NCI-H510A treated with DMSO at 0.1 percent for 48 hours (cell line): ENCODE results near the gene DENND1A.

Experiments used
- DNase-seq: peaks from one replicate; lab custom pipeline; 2025; lab: John Stamatoyannopoulos, UW

The DENND1A gene

DNA sequence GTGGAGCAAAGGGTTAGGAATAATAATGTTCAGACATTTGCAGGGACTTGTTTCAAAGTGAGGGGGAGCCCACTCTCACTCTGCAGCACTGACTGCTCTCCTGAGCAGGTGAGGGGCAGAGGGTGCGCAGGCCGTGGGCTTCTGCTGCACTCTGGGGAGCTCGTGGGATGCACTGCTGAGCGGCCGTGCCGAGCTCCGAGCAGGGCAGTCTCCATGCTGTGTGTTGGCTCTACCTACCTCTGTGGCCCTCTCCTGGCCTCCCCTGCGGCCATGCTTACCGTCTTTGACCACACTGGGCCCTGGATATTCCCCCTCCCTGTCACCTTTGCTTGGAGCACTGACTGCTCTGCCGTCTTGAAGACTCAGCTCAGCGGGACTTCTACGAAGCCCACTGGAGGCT lies 540.2 kb downstream of the DENND1A start:
- DNase-seq, result no peak

DNA sequence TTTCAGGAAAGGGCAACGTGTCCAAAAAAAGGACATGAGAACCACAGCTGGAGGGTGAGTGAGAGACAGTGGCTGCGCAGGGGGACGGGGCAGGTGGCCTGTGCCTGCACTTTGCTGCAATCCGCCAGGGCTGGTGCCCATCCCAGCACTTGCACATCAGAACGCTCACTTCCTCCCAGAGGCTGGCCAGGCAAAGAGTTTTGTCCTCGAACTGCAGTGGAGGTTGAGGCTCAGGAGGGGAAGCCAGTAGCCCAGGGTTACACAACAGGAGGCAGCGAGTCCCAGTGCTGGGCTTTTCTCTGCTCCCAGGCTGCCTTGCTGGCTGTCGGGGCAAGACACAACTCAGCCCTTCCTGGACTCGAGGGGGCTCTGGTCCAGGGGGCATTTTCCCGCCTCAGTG lies 540.9 kb downstream of the DENND1A start:
- DNase-seq, result no peak

DNA sequence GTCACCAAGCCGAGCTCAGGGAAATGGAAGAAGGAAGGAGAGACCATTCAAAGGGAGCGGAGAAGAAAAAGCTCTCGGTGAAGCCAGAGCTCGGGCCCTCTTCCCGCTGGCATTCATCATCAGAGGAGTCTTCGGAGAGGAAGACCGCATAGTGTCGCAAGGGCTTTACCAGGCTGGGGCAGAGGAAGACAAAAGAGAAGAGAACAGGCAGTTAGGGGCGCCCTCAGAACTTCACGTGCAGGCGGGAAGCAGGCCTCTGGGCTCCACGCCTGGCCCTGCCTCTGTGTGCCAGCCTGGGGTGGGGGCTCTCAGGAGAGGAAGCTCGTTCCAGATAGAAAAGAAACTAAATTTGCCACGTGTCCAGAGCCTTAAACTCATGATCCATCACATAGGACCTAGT lies 542.2 kb downstream of the DENND1A start:
- no peak for DNase-seq

DNA sequence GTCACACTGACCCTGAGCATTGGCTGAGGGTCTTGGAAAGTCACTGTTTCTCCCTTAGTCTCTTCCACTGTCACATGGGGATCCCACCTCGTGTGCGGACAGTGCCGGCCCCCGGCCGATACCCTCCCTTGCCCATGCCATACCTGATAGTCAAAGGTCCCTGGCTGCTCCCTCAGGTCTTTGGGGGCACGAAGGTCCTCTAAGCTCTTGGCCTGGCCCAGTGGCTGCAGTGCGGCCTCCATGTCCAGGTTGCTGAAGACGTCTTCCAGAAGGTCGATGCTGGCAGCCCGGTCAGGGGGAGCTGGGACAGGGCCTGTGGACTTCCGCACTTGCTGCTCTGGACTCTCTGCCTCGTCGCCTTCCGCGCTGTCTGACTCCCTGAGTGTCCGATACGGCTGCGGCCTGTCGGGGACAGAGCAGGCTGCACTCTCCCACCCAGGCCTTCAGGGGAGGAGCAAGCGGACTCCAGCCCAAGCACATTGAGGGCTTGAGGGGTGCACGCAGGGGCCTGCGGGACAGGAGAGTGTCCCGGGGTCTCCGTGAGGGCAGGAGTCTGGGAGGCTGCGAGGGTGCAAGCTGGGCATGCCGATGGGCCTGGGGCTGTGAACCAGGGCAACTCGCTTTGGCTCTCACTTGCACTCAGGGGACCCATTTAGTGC lies 546.3 kb downstream of the DENND1A start:
- no peak for DNase-seq

DNA sequence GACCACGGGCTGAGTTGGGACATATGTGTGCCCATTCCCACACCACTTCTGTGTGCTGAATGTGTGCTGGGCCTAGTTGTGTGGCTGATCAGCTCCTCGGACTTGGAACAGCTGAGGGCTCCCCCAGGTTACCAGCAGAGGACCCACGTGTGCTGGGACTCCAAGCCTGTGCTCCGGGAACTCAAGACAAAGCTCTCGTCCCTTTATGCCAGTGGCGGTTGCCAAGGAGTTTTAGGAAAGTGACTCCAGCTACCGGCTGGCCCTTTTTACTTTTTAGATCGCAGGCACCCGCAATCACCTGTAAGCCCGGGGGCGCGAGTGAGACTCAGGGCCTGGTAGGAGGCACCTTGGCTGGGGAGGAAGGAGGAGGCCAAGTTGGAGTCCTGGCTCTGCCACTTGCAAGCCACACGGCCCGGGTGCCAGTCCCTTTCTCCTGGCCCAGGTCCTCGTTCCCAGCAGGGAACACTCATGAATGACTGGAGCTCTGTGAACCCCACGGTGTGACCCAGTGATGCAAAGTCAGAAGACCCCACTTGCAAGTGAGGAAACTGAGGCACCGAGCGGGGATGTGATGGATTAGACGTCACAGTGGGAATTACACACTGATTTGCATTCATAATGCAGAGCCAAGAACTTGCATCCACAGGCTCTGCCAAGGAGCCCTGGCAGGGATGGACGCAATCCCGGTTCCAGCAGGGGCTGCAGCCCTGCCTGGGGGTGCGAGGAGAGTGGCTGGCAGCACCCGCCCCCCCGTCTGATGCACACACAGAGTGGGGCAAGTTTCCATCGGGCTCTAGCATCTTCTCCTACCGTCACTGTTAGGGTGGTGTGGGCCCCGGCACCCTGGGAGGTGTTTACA lies 547.0 kb downstream of the DENND1A start:
- DNase-seq, result no peak

DNA sequence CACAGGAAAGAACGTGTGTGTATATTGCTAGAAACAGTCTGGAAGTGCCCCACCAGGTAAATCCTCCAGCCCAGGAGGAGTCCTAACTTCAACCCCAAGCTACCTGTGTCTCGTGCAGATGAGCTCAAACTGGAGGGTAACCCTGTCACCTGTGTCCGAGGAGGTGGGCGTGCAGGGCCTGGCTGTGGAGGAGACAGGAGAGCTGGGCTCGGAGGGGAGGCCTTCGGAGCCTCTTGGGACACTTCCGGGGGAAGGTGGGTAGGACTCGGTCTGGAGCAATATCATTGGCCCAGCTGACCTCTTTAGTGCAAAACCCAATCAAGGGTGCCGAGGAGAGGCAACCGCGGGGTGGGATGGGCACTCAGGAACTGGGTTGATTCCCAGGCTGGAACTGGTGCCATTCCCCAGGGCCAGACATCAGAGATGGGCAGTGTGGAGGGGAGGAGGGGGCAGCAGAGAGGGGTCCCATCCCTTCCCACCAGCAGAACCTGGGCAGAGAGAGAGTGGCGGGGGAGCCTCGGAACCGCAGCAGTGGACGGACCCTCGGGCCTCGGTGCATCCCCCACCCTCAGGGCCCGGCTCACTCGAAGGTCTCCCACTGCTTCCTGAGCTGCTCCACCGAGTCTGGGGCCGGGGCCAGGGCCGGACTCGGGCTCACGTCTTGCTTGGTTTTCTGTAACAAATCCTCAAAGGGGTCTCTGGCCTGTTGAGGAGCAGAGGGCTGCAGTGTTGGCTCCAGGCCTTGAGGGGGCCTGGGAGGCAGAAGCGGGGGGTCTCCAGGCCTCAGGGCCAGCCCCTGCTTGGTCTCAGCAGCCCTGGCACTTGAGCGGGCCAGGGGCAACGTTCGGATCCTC lies 548.8 kb downstream of the DENND1A start:
- no peak for DNase-seq

DNA sequence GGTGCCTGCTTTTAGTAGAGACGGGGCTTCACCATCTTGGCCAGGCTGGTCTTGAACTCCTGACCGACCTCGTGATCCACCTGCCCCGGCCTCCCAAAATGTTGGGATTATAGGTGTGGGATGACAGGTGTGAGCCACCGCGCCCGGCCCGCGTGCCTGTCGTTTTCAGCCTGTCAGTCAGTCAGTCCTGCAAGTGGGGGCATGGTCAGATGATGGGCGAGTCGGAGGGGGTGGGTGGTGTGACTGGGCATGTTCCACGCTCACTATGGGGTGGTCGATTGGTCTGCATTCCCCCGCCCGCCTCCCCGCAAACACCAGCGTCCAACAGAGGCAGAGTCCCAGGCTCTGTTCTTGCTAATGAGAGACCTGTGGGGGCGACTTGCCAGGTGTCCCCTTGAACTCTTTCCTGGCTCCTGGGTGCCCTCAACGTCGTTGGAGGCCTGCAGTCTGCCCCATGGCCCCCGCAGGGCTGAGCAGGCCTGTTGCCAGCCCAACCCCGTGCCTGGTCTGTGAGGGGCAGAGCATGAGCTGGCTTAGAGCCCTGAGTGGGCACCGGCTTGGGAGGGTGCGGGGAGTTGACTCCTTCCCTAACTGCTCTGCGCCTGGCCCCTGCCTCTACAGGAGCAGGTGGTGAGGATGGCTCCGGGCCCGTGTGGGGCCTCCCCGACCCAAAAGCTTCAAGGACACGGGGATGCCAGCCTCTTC lies 550.8 kb downstream of the DENND1A start:
- DNase-seq, result no peak

DNA sequence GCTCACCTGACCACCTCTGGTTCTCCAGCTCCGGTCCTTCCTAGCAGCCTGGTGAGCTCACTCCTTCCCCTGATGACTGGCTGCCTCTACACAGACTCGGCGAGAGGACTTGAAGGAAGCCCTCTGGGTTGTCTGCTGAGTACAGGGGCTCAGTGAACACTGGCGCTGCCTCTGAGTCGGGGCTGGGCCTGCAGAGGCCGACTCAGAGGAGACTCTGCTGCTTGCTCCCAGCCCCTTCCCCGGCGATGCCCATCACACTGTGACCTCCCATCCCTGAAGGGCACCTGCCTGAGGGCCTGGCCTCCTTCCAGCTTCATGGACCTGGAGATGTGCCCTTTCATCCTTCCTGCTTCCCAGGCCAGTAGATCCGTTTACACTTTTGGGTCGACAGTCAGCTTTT lies 551.9 kb downstream of the DENND1A start:
- DNase-seq, result no peak

DNA sequence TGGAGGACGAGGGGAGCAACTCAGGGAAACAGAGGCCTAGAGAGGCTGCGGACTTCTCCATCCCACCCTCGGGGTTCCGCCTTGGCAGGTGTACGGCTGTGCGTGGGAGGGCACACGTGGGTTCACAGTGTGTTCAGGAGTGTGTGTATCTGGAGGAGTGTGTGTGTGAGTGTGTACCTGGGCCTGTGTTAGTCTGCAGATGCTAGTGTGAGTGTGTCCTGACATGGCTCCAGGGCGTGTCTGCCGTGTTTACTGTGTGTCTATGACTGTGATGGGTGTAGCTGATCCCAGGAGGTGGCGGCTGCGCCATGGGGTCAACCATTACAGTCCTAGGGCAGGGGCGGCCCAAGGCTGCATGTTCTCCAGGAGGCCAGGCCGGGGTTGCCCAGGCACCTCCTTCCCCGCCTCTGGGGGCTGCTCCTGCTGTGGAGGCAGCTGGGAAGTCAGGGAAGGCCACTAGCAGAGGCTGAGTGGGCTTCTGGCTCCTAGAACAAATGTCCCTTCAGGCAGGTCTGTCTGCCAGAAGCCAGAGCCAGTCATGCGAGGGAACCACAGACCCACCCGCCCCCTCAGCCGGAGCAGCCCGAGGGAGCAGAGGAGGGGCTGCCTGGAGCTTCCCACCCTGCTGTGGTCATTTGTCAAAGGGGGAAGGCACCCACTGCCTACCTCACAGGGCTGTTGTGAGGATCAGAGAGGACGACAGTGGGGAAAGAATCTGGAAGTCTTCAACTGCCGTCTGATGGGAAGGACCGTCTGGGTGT lies 552.5 kb downstream of the DENND1A start:
- no peak for DNase-seq

DNA sequence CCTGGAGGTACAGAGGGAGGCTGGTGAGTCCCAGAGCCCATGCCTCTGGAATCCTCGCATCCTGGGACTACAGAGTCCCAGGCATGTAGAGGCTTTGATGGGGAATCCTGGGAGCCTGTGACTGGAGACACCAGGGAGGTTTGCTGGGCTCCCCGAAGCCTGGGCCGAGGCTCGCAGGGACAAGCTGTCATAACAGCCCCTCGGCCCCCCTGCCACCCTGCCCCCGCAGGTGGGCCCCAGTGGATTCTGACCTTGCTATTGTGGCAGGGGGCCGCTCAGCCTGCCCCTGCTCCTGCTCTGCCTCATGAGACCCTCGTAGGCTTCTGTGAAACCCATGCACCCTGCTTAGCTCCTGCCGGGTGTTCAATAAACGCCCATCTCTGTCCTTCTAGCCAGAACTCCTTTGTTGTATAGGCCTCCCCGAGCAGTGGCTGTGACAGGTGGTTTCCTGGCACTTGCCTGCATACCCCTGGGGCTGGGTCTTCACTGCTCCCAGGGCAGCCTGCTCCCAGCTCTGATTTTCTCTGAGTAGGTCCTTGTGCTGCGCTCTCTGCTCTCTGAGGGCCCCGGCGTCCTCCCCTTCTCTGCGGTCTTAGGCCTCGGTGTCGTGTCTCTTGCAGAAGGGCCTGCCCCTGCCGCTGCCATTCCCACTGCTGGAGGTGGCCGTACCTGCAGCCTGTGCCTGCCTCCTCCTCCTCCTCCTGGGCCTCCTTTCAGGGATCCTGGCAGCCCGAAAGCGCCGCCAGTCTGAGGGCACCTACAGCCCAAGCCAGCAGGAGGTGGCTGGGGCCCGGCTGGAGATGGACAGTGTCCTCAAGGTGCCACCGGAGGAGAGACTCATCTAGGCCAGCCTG lies 553.5 kb downstream of the DENND1A start:
- peak; percentile 53 for DNase-seq

DNA sequence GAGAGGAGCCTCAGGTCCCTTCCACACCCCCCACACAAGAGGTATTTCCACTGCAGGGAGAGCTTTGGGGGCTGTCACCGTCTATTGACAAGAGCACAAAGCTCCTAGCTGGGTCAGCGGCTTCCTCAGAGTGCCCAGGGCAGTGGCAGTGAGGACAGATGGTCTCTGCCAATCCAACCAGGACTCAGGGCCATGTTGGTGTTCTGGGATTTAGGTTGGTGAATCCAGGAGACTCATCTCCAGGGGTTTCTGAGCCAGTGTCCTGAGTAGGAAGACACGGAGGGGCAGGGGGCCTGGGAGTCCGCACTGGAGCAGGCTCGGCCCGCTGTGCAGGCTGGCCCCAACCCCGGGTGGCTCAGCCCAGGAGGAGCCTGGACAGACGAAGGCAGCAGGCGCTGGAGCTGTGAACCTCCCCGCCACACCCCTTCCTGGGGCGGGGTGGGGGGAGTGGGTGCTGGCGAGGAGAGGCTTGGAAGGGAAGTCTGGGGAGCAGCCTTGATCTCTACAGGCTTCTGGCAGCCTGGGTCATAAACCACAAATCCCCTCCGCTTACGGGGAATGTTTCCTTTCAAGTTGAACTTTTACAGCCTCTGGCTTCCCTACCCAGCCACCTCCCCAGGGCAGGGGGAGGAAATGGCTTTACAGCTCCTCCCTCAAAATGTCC lies 554.3 kb downstream of the DENND1A start:
- peak; percentile 29 for DNase-seq

DNA sequence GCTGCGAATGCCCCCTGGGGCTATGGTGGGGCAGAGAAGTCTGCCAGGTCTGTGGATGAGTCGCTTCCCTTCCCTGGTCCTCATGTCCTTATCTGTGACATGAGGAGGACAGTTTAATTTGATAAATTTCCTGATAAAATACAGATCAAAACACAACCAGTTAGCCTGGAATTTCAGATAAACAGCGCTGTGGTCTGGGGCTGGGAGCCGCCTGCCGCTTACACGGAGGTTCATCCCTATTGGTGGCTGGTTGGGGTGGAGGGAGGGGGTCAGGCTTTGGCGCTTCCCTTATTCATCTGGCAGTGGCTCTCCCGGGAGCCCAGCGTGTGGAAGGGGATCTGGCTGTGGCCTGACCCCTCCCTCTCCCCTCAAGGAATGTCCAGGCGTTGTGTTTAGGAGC lies 556.0 kb downstream of the DENND1A start:
- DNase-seq, result peak; percentile 20

DNA sequence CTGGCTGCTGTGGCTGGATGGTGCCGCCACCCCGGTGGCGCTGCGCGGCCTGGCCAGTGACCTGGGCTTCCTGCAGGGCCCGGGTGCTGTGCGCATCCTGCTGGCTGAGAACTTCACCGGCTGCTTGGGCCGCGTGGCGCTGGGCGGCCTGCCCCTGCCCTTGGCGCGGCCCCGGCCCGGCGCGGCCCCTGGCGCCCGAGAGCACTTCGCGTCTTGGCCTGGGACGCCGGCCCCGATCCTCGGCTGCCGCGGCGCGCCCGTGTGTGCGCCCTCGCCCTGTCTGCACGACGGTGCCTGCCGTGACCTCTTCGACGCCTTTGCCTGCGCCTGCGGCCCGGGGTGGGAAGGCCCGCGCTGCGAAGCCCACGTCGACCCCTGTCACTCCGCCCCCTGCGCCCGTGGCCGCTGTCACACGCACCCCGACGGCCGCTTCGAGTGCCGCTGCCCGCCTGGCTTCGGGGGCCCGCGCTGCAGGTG lies 556.4 kb downstream of the DENND1A start:
- no peak for DNase-seq

DNA sequence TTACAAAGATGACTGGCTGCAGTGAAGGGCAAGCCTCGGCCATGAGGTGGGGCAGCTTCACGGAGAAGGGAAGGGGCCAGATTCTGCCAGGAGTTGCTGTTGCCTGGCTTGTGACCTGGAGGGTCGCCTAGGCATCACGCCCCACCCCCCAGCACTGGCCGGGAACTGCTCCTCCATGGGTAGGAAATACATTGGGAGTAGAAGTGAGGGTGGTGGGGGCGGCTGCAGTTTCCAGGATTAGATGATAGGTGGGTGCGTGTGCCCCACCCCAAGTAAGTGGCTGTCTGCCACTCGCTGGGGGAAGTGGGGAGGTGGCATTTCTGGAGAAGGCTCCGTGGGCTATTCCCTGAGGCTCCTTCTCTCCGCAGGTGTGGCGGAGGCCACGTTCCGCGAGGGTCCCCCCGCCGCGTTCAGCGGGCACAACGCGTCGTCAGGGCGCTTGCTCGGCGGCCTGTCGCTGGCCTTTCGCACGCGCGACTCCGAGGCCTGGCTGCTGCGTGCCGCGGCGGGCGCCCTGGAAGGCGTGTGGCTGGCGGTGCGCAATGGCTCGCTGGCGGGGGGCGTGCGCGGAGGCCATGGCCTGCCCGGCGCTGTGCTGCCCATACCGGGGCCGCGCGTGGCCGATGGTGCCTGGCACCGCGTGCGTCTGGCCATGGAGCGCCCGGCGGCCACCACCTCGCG lies 557.0 kb downstream of the DENND1A start:
- DNase-seq, result no peak

DNA sequence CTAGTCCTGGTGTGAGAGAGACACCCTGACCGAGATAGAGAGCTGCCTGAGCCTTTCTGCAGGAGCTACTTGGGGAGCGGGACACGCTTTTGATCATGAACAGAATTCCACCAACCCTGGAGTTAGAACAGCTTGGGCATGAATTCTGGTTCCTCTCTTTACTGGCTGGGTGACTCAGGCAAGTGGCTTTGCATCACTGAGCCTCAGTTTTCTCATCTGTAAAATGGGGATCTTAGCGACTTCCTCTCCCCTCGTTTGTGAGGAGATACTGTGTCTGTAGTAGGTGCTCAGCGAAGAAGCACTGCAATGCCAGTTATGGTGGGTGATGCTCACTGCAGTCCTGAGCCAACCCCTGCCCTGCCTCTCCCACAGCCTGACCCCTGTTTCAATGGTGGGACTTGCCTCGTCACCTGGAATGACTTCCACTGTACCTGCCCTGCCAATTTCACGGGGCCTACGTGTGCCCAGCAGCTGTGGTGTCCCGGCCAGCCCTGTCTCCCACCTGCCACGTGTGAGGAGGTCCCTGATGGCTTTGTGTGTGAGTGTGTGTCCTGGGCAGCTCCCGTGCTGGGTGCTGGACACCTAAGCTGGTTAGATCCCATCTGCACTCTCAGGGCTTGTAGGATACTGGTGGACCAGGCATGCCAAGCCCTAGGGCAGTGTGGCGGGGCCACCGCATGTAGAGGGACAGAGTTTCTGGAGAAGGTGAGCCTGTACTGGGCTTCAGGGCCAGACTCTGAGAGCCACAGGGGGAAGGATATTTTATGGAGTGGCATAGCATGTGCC lies 557.9 kb downstream of the DENND1A start:
- no peak for DNase-seq

DNA sequence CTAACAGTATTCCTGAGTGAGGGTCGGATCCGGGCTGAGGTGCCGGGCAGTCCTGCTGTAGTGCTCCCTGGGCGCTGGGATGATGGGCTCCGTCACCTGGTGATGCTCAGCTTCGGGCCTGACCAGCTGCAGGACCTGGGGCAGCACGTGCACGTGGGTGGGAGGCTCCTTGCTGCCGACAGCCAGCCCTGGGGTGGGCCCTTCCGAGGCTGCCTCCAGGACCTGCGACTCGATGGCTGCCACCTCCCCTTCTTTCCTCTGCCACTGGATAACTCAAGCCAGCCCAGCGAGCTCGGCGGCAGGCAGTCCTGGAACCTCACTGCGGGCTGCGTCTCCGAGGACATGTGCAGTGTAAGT lies 558.7 kb downstream of the DENND1A start:
- no peak for DNase-seq

DNA sequence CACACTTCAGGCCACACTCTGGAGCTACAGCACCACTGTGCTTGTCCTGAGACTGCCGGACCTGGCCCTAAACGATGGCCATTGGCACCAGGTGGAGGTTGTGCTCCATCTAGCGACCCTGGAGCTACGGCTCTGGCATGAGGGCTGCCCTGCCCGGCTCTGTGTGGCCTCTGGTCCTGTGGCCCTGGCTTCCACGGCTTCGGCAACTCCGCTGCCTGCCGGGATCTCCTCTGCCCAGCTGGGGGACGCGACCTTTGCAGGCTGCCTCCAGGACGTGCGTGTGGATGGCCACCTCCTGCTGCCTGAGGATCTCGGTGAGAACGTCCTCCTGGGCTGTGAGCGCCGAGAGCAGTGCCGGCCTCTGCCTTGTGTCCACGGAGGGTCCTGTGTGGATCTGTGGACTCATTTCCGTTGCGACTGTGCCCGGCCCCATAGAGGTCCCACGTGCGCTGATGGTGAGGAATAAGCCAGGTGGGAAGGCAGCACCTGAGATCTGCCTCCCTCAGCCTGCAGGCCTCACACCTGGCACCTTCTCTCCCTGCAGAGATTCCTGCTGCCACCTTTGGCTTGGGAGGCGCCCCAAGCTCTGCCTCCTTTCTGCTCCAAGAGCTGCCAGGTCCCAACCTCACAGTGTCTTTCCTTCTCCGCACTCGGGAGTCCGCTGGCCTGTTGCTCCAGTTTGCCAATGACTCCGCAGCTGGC lies 559.2 kb downstream of the DENND1A start:
- DNase-seq, result no peak

DNA sequence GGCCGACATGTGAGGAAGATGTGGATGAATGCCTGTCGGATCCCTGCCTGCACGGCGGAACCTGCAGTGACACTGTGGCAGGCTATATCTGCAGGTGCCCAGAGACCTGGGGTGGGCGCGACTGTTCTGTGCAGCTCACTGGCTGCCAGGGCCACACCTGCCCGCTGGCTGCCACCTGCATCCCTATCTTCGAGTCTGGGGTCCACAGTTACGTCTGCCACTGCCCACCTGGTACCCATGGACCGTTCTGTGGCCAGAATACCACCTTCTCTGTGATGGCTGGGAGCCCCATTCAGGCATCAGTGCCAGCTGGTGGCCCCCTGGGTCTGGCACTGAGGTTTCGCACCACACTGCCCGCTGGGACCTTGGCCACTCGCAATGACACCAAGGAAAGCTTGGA lies 559.8 kb downstream of the DENND1A start:
- no peak for DNase-seq
